GM12872 (cell line): Measurements from ENCODE around the gene CDC42BPG.

Source experiments
- CTCF ChIP-seq: IDR thresholded peaks from 3 replicates; pipeline ENCODE4 v1.5.1; 2011; ENCODE audit warnings: low read depth, mild to moderate bottlenecking, low read length, moderate library complexity; ENCODE audit not compliant: insufficient read depth

CDC42BPG gene

GRCh38 chr11:64832467-64833197 is 11.8 kb downstream of the CDC42BPG start:
- no peak for TF ChIP-seq CTCF

- no peak for TF ChIP-seq CTCF
Measured at GRCh38 chr11:64831411-64831891, 13.0 kb downstream of the CDC42BPG start.

- TF ChIP-seq CTCF: no peak
Measured at GRCh38 chr11:64829536-64830251, 14.8 kb downstream of the CDC42BPG start.

GRCh38 chr11:64827451-64827839 is 17.0 kb downstream of the CDC42BPG start:
- TF ChIP-seq CTCF: no peak

- TF ChIP-seq CTCF: no peak
Measured at GRCh38 chr11:64826578-64827450, 17.6 kb downstream of the CDC42BPG start.

GRCh38 chr11:64826062-64826461 is 18.4 kb downstream of the CDC42BPG start:
- no peak for TF ChIP-seq CTCF
